Ammon's horn (tissue), 1 donor: ENCODE measurements around the gene PPP2R5C.
A peak's percentile ranks its signal among the peaks of the same experiment; 100 is the strongest.
"Not testable (repeated sequence)": the region's sequence is repeated elsewhere in the genome, so short reads cannot be mapped to it uniquely, and the experiment has no call there.

Experiments used
- DNase-seq: peaks from one replicate; pipeline ENCODE4 v3.0.0-alpha.2; 2016; ENCODE audit warnings: low spot score

Gene PPP2R5C

DNA sequence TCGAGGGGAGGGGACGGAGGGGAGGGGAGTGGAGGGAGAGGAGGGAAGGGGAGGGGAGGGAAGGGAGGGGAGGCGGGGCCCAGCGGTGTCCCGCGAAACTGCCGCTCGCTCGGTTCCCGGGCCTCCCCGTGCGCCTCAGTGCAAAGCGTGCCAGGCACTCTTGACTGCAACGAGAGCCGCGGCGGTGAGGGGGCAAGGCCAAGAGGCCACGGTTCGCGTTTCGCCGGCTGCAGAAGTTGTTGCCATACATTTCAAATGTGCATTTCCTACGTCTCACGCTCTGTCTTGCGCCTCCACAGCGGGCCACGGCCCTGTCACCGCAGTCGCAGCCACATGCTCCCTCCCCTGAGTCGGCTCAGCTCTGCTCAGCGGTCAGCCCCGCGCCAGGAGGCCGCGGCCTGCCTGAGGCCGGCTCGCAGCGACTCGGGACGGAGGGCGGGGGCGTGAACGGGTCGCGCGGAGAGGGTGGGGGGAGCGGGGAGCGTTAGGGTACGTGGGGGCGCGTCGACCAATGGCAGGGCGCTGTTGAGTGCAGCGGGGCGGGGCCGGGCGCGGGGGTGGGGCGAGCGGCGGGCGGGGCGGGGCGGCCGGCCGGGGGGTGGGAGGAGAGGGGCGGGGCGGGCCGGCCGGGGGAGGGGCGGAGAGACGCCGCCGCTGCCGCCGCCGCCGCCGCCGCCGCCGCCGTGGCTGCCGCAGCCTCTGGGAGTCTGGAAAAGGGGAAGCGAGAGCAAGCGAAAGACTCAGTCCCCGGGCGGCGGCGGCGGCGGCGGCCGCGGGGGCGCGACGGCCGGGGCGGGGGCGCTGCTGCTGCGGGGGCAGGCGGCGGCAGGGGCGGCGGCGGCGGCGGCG, at the start of gene PPP2R5C:
Gene PPP2R5C (plus strand): TSS at position 678 of the 849 bp plus-strand sequence. CDS start 185 bp downstream, outside the sequence.
- DNase-seq, result peak; percentile 96

DNA sequence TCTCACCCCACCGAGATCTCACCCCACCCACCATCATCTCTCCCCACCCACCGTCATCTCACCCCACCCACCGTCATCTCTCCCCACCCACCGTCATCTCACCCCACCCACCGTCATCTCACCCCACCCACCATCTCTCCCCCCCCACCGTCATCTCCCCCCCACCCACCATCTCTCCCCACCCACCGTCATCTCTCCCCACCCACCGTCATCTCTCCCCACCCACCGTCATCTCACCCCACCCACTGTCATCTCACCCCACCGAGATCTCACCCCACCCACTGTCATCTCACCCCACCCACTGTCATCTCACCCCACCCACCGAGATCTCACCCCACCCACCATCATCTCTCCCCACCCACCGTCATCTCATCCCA, 49.7 kb upstream of the PPP2R5C start:
- DNase-seq, result not testable (repeated sequence)

DNA sequence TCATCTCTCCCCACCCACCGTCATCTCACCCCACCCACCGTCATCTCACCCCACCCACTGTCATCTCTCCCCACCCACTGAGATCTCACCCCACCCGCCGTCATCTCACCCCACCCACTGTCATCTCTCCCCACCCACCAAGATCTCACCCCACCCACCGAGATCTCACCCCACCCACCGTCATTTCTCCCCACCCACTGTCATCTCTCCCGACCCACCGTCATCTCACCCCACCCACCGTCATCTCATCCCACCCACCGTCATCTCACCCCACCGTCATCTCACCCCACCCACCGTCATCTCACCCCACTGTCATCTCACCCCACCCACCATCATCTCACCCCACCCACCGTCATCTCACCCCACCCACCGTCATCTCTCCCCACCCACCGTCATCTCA, 49.2 kb upstream of the PPP2R5C start:
- DNase-seq, result not testable (repeated sequence)

DNA sequence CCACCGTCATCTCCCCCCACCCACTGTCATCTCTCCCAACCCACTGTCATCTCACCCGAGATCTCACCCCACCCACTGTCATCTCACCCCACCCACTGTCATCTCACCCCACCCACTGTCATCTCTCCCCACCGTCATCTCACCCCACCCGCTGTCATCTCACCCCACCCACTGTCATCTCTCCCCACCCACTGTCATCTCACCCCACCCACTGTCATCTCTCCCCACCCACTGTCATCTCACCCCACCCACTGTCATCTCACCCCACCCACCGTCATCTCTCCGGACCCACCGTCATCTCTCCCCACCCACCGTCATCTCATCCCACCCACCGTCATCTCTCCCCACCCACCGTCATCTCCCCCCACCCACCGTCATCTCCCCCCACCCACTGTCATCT, 48.4 kb upstream of the PPP2R5C start:
- DNase-seq, result not testable (repeated sequence)

DNA sequence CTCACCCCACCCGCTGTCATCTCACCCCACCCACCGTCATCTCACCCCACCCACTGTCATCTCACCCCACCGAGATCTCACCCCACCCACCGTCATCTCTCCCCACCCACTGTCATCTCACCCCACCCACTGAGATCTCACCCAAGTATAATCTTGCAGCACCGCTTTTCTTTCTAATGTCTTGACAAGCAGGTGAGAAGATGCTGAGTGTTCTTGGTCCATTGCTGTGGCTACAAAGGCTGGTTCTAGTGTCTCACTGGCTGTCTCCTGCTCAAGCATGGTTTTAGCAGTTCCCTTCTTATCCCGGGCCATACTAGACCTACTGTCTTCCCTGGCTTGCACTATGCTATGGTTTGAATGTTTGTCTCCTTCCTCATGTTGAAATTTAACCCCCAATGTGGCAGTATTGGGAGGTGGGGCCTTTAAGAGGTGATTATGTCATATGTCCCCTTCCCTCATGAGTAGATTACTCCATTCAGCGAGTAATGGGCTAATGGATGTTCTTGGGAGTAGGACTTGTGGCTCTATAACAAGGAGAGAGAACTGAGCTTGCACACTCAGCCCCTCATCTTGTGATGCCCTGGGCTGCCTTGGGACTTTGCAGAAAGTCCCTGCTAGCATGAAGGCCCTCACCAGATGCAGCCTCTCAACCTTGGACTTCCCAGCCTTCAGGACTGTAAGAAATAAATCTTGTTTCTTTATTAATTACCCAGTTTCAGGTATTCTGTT, 47.7 kb upstream of the PPP2R5C start:
- no peak for DNase-seq

DNA sequence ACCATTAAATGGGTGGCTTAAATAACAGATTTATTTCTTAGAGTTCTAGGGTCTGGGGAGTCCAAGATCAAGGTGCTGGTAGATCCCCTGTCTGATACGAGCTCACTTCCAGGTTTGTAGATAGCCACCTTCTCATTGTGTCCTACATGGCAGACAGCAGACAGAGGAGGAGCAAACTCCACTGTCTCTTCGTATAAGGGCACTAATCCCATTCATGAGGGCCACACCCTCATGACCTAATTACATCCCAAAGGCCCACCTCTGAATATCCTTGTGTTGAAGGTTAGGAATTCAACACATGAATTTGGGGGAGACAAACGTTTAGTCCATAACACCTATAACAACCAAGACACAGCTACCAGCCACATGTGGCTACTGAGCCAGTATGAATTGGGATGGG, 47.1 kb upstream of the PPP2R5C start:
- DNase-seq, result no peak

DNA sequence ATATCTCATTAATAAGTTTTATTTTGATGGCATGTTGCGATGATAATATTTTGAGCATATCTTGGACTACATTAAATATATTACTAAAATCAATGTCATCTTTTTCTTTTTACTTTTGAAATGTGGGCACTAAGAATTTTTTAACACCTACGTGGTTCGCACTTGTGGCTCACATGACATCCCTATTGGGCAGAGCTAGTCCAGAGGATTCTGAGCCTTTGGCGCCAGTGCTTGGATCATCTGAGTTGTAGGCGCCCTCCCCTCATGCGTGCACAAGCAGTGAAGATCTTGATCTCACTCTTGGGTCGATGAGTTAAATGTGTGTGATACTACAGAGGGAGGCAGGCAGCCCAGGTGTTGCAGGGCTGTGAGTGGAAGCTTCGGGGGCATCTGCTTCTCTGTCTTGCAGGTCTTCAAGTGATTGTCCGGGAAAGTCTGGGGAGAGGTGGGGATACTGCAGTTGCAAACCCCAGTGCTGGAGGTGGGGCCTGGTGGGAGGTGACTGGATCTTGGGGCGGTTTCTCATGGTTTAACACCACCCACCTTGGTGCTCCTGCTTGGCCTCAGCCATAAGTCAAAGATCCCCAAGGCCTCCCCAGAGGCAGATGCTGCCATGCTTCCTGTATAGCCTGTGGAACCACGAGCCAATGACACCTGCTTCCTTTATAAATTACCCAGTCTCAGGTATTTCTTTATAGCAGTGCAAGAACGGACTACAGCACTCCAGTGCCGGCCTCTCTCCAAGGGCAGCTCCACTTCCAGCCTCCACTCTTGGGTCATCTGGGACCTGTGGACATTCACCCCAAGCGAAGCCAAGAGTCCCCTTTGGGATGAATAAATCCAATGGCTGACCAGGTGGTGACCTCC, 46.1 kb upstream of the PPP2R5C start:
- DNase-seq, result no peak

DNA sequence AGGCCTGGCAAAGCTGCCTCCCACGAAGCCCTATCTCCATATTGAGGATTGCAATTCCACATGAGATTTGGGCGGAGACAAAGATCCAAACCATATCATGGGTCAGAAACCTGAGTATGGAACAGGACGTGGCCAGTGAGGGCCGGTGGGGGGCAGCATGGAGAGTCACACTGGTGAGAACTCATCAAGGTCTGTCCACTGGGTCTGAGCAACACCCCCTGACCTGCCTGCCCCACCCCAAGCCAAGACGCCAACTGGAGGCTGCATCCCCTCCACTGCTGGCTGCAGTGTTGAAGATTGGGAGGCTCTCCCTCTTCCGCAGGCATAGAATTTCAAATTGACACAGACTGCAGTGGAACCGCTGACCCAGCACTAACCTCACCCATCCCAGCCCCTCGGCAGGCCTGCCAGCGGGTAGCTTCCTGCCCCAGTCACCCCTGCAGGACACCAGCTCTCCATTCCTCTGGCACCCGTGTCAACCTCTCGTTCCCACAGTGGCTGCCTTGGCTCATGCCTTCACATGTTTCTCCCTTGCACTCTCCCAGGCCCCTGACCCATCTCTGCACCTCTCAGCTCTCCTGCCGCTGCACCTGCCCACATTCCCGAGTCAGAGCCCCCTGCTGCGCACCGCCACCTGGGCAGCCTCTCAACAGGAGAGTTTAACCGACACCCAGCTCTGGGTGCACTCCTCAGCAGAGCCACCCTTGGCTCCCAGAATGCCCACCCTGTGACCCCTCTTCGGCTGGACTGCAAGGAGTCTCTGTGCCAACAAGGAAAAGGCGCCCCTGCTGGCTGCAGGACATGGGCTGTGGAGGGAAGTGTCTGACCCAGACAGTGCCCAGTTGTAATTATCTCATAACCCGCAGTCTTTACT, 45.2 kb upstream of the PPP2R5C start:
- DNase-seq, result no peak

DNA sequence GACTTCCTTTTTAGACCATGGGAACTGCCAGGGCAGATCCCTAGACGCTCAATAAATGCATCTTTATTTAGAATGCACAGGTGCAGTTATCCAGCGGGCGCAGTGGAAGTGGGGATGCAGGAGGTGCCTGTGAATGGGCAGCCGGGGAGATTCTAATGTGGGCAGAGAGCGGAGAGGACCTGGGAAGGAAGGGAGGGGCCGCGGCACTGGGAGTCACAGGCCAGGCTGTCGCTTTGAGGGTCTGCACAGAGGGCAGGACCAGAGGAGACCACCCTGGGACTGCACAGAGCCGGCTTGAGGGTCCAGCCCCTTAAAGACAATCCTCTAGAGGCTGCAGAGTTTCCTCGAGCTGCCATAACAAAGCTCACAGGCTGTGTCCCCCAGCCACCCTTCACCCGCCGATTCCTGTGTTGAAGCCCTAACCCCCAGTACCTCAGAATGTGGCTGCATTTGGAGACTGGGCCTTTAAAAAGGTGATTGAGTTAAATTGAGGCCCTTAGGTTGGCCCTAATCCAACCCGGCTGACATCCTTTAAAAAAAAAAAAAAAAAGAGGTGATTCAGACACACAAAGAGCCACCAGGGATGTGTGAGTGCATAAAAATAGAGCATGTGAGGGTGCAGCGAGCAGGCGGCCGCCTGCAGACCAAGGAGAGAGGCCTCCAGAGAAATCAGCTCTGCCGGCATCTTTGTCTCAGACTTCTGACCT, 44.4 kb upstream of the PPP2R5C start:
- no peak for DNase-seq

DNA sequence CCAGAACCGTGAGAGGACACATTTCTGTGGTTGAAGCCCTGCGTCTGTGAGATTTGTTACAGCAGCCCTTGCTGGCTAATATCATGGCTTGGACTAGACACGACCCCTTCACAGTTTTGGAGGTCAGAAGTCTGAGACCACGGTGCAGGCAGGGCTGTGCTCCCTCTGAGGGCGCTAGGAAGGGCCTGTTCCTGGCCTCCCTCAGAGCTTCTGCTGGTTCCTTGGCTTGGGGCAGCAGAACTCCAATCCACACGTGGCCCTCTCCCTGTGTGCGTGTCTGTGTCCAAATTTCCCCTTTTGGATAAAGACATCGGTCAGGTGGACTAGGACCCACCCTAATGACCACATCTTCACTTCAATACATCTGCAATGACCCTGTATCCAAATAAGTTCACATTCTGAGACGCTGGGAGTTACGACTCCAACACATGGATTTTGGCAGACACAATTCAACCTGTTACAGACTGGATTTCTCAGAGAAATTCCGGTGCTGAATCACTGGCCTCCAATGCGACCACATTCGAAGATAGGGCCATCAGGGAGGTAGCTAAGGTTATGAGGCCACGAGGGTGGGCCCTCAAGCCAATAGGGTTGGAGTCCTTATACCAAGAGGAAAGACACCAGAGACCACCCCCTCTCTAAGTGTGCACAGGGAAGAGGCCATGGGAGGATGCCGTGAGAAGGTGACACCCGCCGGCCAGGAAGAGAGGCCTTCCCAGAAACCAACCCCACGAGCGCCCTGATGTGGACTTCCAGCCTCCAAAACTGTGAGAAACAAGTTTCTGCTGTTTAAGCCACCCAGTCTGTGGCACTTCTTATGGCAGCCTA, 43.6 kb upstream of the PPP2R5C start:
- no peak for DNase-seq

DNA sequence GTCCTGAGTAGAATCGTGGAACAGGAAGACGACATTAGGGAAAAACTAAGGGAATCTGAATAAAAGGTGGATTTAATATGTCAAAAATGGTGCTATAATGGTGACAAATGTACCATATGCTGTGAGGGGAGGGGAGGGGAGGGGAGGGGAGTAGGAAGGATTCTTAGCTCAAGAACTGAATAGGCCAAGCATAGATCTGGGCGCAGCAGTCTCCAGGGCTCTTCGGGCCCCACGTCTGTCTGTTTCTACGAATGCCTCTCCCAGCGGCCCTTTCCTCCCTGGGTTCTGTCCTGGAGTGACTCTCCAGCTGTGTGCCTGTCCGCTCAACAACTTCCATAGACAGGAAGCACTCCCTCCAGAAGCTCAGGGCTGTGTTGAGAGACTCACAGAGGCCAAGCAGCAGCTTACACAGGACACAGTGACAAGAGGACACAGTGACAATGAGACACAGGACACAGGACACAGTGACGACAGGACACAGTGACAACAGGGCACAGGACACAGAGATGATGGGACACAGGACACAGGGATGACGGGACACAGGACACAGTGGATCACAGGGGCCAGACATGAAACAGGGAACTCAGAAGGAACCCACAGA, 42.4 kb upstream of the PPP2R5C start:
- DNase-seq, result no peak

DNA sequence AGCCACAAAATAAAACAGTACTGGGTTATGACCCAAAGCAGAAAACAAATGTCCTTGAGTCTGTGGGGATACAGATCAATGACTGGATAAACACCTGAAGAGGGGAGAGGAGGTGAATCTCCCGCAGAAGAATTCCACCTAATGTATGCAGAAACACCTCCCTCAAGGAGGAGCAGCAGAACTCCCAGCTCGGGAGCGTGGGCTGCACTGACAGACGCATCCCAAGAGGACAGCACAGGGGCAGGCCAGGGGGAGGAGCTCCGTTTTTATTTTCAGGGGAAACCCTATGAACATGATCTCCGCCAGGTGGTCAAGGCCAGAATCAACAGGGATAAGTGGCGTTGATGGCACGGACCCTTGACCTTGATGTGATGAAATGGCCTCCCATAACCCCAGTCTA, 41.8 kb upstream of the PPP2R5C start:
- no peak for DNase-seq

DNA sequence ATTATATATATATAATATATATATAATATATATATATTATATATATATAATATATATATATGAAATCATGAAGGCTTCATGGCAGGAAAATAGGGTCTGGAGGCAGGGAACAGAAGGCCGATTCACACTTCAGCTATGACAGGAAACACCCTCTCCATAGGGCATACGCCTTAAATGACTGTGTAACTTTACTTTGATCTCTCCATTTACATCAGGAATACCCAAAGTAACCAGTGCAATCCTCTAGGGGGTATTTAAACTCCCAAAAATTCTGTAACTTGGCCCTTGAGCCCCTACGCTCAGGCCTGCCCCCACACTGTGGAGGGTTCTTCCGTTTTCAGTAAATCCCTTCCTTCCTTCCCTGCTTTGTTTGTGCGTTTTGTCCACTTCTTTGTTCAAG, 40.4 kb upstream of the PPP2R5C start:
- DNase-seq, result no peak

DNA sequence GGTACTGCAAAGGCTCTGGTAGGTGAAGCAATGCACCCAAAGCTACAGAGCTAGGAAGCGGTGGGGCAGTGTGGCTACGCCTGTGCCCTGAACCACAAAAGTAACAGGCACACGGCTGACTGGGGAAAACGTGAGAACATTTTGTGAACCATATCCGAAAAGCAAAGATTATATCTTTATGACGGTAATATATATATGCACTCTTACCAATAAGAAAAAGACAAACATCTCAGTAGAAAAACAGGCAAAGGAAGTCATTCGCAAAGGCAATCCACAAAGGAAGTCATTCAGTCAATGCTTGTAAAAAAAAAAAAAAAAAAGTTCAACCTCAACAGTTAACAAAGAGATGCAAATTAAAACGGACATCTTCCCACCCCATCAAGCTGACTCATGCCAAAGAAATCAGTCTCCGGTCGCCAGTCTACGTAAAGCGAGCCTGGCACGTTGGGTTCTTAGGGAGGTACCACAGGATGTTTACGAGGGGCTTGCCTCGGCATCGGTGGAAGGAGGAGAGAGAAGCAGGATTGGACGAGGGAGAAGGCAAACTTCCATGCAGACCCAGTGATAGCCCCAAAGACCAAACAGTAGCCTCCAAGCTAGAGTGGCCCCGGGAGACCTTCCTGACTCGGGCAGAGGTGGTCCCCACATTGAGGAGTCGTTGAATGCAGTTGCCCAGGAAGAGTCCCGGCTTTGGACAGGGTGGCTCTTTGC, 39.4 kb upstream of the PPP2R5C start:
- DNase-seq, result no peak

DNA sequence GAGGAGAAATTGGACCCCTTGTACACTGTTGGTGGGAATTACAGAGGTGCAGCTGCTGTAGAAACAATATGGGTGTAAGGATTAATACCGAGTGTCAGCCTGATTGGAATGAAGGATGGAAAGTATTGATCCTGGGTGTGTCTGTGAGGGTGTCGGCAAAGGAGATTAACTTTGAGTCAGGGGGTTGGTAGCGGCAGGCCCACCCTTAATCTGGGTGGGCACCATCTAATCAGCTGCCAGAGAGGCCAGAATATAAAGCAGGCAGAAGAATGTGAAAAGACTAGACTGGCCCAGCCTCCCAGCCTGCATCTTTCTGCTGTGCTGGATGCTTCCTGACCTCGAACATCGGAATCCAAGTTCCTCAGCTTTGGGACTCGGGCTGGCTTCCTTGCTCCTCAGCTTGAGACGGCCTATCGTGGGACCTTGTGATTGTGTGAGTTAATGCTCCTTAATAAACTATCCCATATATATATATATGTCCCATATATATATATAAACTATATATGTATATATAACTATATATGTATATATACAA, 38.4 kb upstream of the PPP2R5C start:
- no peak for DNase-seq

DNA sequence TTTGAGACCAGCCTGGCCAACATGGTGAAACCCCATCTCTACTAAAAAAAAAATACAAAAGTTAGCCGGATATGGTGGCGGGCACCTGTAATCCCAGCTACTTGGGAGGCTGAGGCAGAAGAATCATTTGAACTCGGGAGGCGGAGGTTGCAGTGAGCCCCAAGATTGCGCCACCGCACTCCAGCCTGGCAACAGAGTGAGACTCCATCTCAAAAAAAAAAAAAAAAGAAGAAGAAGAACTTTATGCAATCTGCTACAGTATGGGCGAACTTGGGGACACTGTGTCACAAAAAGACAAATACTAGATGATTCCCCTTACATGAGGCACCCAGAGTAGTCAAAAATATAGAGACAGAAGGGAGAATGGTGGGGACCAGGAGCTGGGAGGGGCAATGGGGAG, 35.9 kb upstream of the PPP2R5C start:
- DNase-seq, result not testable (repeated sequence)

DNA sequence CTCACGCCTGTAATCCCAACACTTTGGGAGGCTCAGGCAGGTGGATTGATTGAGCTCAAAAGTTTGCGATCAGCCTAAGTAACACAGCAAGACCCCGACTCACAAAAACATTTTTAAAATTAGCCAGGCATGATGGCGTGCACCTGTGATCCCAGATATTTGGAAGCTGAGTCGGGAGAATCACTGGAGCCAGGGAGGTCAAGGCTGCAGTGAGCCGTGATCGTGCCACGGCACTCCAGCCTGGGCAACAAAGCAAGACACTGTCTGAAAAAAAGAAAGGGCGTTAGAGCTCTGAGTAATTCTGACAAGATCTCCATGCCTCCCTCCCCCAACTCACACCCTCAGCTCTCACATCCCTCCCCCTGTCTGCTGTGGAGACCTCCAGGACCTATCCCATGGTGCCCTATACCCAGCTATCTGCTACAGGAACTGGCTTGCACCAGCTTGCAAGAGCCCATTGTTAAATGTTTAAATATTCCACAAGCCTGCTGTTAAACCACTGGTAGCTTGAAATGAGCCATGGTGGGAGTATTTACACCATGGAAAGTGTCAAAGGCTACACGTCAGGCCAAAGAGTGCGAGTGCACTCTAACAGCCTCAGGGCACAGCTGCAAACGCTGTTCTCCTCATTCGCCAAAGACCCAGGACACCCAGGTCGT, 35.1 kb upstream of the PPP2R5C start:
- DNase-seq, result no peak

DNA sequence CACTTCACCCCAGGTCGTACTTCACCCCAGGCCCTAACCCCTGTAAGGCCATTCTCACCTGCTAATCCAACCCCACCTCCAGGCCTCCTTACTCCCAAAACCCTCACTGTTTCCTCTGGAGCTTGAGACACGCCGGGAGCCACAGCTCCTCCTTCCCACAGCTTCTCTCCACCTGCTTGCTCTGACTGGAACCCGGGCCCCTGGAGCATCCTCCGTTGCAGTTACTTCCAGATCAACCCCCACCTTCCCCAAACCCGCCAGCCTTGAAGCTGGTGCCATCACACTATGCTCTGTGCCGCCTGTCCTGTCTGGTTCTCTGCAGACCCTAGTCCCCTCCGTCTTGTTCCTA, 34.6 kb upstream of the PPP2R5C start:
- no peak for DNase-seq
